Transverse colon (tissue), 4 donors: ENCODE results near the gene ZNF778.

ENCODE experiments used
- POLR2A ChIP-seq: fragments of 450-650 bp; IDR thresholded peaks from one replicate; pipeline ENCODE4 v1.6.1; 2016; ENCODE audit warnings: antibody characterized with exemption, mild to moderate bottlenecking, moderate library complexity
- POLR2AphosphoS5 ChIP-seq, 3 donors: sonication (generic); formaldehyde crosslinking; IDR thresholded peaks; one replicate each; pipeline ENCODE4 v1.6.1; 2016; ENCODE audit warnings: antibody characterized with exemption in 3 of 3
- TF ChIP-seq, protein P1 (sequence below), 5 experiments: fragments of 200-600 bp in 3 of 5; fragments of 450-650 bp in 2 of 5; sonication (generic) in 3 of 5; IDR thresholded peaks; 1 replicate in 2 of 5; 2 replicates in 3 of 5; pipeline ENCODE4 v1.5.1; 2016 to 2017; ENCODE audit warnings: antibody characterized with exemption in 5 of 5, inconsistent platforms in 3 of 5, mild to moderate bottlenecking in 2 of 5, moderate library complexity in 1 of 5

DNA sequence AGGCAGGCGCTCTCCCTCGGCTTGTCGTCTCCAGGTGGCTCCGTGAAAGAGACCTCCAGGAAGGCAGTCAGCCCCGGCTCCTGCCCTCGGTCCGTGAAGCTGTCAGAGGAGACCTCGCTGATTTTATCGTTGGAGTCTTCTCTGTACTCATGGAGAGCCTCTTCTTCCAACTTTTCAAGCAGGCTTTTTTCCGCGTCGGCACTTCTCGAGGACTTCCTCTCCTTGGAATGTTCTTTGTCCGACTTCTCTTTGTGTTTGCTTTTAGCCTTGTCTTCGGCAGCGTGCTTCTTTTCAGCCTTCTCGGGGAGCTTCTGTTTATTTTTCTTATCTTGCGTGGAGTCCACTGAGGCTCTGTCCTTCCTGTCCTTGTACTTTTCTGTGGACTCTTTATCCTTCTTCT is 65.0 kb downstream of the ZNF778 start:
- TF ChIP-seq POLR2A (no peak), POLR2AphosphoS5 (IDR thresholded peaks at IDR 0.05) (no peak)
- TF ChIP-seq, protein P1, sequence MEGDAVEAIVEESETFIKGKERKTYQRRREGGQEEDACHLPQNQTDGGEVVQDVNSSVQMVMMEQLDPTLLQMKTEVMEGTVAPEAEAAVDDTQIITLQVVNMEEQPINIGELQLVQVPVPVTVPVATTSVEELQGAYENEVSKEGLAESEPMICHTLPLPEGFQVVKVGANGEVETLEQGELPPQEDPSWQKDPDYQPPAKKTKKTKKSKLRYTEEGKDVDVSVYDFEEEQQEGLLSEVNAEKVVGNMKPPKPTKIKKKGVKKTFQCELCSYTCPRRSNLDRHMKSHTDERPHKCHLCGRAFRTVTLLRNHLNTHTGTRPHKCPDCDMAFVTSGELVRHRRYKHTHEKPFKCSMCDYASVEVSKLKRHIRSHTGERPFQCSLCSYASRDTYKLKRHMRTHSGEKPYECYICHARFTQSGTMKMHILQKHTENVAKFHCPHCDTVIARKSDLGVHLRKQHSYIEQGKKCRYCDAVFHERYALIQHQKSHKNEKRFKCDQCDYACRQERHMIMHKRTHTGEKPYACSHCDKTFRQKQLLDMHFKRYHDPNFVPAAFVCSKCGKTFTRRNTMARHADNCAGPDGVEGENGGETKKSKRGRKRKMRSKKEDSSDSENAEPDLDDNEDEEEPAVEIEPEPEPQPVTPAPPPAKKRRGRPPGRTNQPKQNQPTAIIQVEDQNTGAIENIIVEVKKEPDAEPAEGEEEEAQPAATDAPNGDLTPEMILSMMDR (IDR thresholded peaks at IDR 0.05) = no peak
